Tibial artery (tissue), 4 donors: Measurements from ENCODE around the gene TRA2B.

Source experiments
- DNase-seq, 2 donors: peaks; one replicate each; pipeline ENCODE4 v3.0.0-alpha.2; 2019
- H3K27ac ChIP-seq, 2 donors: fragments of 200-600 bp; sonication (generic) in 1 of 2; 1 replicate in 1 of 2; 2 replicates in 1 of 2; pipeline ENCODE4 v1.5.1; 2018 to 2019; ENCODE audit warnings: mild to moderate bottlenecking in 1 of 2
- H3K27me3 ChIP-seq, 2 donors: fragments of 200-600 bp; sonication (generic) in 1 of 2; one replicate each; pipeline versions ENCODE4 v1.5.1 to v1.6.0; 2016 to 2019
- H3K36me3 ChIP-seq, 3 donors: fragments of 200-600 bp; sonication (generic) in 2 of 3; one replicate each; pipeline ENCODE4 v1.5.1; 2016 to 2019; ENCODE audit warnings: mild to moderate bottlenecking in 2 of 3
- H3K4me1 ChIP-seq, 4 donors: fragments of 200-600 bp; sonication (generic) in 2 of 4; 1 replicate in 3 of 4; 2 replicates in 1 of 4; pipeline ENCODE4 v1.5.1; 2016 to 2019
- H3K4me3 ChIP-seq, 2 donors: fragments of 200-600 bp; sonication (generic) in 1 of 2; 1 replicate in 1 of 2; 2 replicates in 1 of 2; pipeline ENCODE4 v1.5.1; 2018 to 2019; ENCODE audit warnings: mild to moderate bottlenecking in 2 of 2
- H3K9me3 ChIP-seq, 3 donors: fragments of 200-600 bp; sonication (generic) in 1 of 3; one replicate each; pipeline ENCODE4 v1.5.1; 2016 to 2019
- CTCF ChIP-seq, 2 experiments: fragments of 200-600 bp in 1 of 2; fragments of 450-650 bp in 1 of 2; IDR thresholded peaks; one replicate each; pipeline ENCODE4 v1.5.1; 2017 to 2019; ENCODE audit warnings: antibody characterized with exemption in 2 of 2, mild to moderate bottlenecking in 1 of 2, moderate library complexity in 1 of 2
- intact Hi-C: fragments of 100-400 bp; cut with DNase I; formaldehyde crosslinking; loops from one replicate; pipeline ENCODE4 v1.15.0; 2023; ENCODE audit warnings: low total_unique reads

The TRA2B gene

GRCh38 chr3:185880600-185880999, 57.2 kb downstream of the TRA2B start:
- H3K4me3 ChIP-seq = no peak overlapping the region
- intact Hi-C loops = no loop called here

GRCh38 chr3:185878920-185879319, 58.9 kb downstream of the TRA2B start:
- no peak for TF ChIP-seq CTCF (IDR thresholded peaks at IDR 0.05)
- intact Hi-C loops = loop anchor here (5.0 kb wide), 1 partner anchor 1027 kb away; no protein-coding TSS in a partner anchor
- Histone ChIP-seq H3K27ac (no peak overlapping the region), H3K27me3 (peaks cover 0 to 7% of the 10 kb centered on the region in 2 donors), H3K9me3 (no peaks in the 10 kb centered on the region), H3K36me3 (no peaks in the 10 kb centered on the region), H3K4me1 (no peaks in the 10 kb centered on the region), H3K4me3 (no peak overlapping the region)
- no peak for DNase-seq

More at GRCh38 chr3:185880600-185880999, 57.2 kb downstream of the TRA2B start:
- peaks cover 0 to 7% of the 10 kb centered on the region in 2 donors for H3K27me3 ChIP-seq
- H3K4me1 ChIP-seq = no peaks in the 10 kb centered on the region
- no peak for DNase-seq
- no peaks in the 10 kb centered on the region for H3K9me3 ChIP-seq
- no peak for TF ChIP-seq CTCF (IDR thresholded peaks at IDR 0.05)
- no peak overlapping the region for H3K27ac ChIP-seq
- H3K36me3 ChIP-seq = no peaks in the 10 kb centered on the region

GRCh38 chr3:185874119-185874518, 63.7 kb downstream of the TRA2B start:
- intact Hi-C loops = no loop called here
- H3K9me3 ChIP-seq = no peaks in the 10 kb centered on the region
- DNase-seq = no peak
- H3K36me3 ChIP-seq = no peaks in the 10 kb centered on the region
- H3K27me3 ChIP-seq = peaks cover 0 to 3% of the 10 kb centered on the region in 2 donors
- no peak overlapping the region for H3K4me3 ChIP-seq
- TF ChIP-seq CTCF (IDR thresholded peaks at IDR 0.05) = no peak
- H3K27ac ChIP-seq = no peak overlapping the region
- no peaks in the 10 kb centered on the region for H3K4me1 ChIP-seq

GRCh38 chr3:185867650-185868049, 70.2 kb downstream of the TRA2B start:
- intact Hi-C loops = no loop called here
- Histone ChIP-seq H3K4me1 (no peaks in the 10 kb centered on the region), H3K27ac (no peak overlapping the region), H3K36me3 (no peaks in the 10 kb centered on the region), H3K9me3 (no peaks in the 10 kb centered on the region), H3K4me3 (no peak overlapping the region), H3K27me3 (no peaks in the 10 kb centered on the region)
- TF ChIP-seq CTCF (IDR thresholded peaks at IDR 0.05) = no peak
- DNase-seq = no peak

GRCh38 chr3:185866995-185867394, 70.8 kb downstream of the TRA2B start:
- Histone ChIP-seq H3K4me1 (no peaks in the 10 kb centered on the region), H3K27me3 (no peaks in the 10 kb centered on the region), H3K36me3 (no peaks in the 10 kb centered on the region), H3K9me3 (no peaks in the 10 kb centered on the region), H3K27ac (no peak overlapping the region), H3K4me3 (no peak overlapping the region)
- no peak for TF ChIP-seq CTCF (IDR thresholded peaks at IDR 0.05)
- no peak for DNase-seq
- intact Hi-C loops = no loop called here

- Histone ChIP-seq H3K27ac (no peak overlapping the region), H3K36me3 (no peaks in the 10 kb centered on the region), H3K9me3 (no peaks in the 10 kb centered on the region), H3K4me1 (no peaks in the 10 kb centered on the region), H3K4me3 (no peak overlapping the region), H3K27me3 (no peaks in the 10 kb centered on the region)
- intact Hi-C loops = no loop called here
- DNase-seq = no peak
- no peak for TF ChIP-seq CTCF (IDR thresholded peaks at IDR 0.05)
Observed at GRCh38 chr3:185866555-185866954, 71.3 kb downstream of the TRA2B start.
